HG03066 (cell line): ENCODE data around the gene F2RL3.

Experiments used
- ATAC-seq: cut with Tn5 transposase; IDR thresholded peaks from one replicate; pipeline ENCODE4 v1.9.1; 2021; ENCODE audit warnings: low read depth; ENCODE audit not compliant: unreplicated experiment

The F2RL3 gene

GRCh38 chr19:16888629-16889365 lies at the start of gene F2RL3:
F2RL3 (plus strand) TSS chr19:16888999; CDS start chr19:16889190, 191 bp downstream.
- ATAC-seq = no peak

- no peak for ATAC-seq
Measured at GRCh38 chr19:16841391-16841926, 47.3 kb upstream of the F2RL3 start.

- ATAC-seq = no peak
Measured at GRCh38 chr19:16846901-16847300, 41.9 kb upstream of the F2RL3 start.

- ATAC-seq = no peak
Measured at GRCh38 chr19:16847430-16847829, 41.4 kb upstream of the F2RL3 start.

GRCh38 chr19:16849168-16849567 lies 39.6 kb upstream of the F2RL3 start:
- ATAC-seq = no peak

- ATAC-seq = no peak
Measured at GRCh38 chr19:16850133-16850532, 38.7 kb upstream of the F2RL3 start.

DNA sequence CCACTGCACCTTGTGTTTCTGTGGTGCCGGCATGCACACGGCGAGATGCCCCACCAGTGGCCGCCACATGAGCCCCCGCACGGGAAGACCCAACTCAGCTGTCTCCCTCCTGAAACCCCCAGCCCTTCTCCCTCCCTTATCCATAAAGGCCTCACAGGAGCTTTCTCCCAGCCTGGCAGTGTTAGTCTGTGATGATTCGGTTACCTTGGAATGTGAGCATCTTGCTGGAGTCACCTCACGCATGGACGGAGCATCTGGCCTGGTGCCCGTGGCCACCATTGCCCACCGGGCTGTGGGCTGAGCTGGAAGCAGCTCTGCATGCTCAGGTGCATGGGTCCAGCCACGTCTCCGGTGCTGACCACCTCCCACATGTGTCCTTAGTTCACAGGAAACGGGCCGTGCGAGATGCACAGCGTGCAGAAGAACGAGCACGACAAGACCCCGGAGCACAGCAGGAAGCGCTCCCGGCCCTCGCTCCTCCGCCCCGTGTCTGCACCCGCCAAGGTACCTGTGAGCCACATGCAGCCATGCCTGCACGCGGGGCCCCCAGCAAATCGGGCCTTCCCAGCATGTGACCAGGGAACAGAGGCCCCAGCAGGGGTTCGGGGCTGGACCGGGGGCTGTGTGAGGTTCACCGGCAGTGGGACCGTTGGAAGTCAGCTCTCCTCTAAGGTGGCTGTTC lies 37.6 kb upstream of the F2RL3 start:
- ATAC-seq = no peak

DNA sequence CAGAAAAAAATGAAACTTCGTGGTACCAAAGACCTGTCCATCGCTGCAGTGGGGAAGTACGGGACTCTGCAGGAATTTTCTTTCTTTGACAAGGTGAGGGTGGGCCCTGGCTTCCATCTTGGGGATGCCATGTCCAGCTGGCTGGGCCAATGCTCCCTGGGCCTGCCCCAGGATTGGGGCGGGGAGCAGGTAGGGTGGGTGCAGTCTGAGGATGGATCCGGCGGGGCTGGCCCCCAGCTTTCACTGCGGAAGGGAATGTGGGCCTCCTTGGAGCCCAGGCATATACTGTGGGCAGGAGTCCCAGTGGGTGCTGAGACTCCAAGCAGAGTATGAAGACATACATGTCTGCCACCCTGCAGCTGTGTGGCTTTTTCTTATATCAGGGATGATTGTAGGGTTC lies 35.7 kb upstream of the F2RL3 start:
- no peak for ATAC-seq

GRCh38 chr19:16856091-16856490 lies 32.7 kb upstream of the F2RL3 start:
- ATAC-seq = no peak

DNA sequence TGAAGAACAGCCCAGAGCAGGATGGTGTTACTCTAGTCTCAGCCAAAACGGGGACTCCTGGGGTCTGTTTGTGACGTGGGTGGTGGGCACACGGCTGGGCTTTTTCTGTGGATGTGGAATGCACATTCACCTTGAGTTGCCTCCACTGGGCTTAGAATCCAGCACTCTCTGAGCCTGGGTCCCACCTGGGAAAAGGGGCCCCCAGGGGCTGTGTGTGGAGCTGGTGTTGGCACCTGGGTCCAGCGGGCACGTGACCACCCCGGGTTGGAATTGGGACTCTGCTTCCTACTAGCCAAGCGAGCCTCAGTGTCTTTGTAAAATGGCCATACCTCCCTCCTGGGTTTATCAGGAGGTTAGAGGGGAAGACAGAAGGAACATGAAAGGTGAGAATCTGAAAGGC lies 29.2 kb upstream of the F2RL3 start:
- no peak for ATAC-seq

DNA sequence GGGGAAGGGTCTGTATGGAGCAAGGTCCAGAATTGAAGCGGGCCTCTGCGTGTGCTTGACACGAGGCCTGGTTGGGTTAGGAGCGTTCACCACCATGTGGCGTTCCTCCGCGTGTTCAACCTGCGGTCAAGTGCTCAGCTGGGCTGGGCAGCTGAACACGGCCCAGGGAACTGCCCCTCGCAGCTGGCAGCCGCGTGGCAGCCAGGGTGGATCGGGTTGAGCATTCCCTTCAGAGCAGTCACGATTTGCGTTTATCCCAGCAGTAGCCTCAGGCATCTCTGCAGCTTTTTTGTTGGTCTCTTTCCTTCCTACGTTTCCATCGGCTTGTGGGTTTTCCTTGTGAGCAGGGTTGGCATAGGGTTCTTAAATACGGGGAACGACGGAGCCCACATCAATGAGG lies 28.7 kb upstream of the F2RL3 start:
- ATAC-seq = no peak

GRCh38 chr19:16861011-16861410 lies 27.8 kb upstream of the F2RL3 start:
- ATAC-seq = no peak

GRCh38 chr19:16861834-16862233 lies 27.0 kb upstream of the F2RL3 start:
- no peak for ATAC-seq

GRCh38 chr19:16862826-16863415 lies 25.9 kb upstream of the F2RL3 start:
- no peak for ATAC-seq

DNA sequence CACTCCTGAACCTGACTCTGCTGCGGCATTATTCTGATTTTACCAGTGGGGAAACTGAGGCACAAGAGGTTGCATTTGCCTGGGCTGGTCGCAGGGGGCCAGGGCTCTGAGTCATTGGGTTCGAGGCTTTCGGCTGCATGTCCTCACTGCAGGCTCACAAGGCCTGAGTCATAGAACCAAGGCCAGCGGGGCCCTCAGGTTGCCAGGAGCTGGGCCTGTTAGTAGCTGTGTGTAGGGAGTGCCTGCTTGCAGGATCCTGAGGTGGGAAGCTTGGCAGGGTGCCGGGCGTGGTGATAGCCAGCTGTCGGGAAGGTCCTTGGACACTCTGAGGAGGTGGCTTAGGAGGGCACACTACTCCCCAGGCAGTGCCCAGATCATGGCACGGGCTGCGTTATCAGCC lies 21.6 kb upstream of the F2RL3 start:
- ATAC-seq = no peak

- no peak for ATAC-seq
Measured at GRCh38 chr19:16868423-16869130, 20.2 kb upstream of the F2RL3 start.

DNA sequence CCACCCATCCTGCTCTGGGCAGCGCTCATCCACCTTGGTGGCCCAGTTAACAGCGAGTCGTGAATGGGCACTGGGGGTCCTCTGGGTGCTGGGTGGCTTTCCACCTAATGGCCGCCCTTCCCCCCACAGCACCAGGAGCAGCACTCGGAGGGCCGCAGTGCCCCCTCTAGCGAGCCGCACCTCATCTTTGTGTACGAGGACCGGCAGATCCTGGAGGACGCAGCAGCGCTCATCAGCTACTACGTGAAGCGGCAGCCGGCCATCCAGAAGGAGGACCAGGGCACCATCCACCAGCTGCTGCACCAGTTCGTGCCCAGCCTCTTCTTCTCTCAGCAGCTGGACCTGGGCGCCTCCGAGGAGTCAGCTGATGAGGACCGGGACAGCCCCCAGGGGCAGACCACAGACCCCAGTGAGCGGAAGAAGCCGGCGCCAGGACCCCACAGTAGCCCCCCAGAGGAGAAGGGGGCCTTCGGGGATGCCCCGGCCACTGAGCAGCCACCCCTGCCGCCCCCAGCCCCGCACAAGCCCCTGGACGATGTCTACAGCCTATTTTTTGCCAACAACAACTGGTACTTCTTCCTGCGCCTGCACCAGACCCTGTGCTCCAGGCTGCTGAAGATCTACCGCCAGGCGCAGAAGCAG lies 19.3 kb upstream of the F2RL3 start:
- ATAC-seq = no peak

- ATAC-seq = no peak
Measured at GRCh38 chr19:16871871-16872270, 16.9 kb upstream of the F2RL3 start.

DNA sequence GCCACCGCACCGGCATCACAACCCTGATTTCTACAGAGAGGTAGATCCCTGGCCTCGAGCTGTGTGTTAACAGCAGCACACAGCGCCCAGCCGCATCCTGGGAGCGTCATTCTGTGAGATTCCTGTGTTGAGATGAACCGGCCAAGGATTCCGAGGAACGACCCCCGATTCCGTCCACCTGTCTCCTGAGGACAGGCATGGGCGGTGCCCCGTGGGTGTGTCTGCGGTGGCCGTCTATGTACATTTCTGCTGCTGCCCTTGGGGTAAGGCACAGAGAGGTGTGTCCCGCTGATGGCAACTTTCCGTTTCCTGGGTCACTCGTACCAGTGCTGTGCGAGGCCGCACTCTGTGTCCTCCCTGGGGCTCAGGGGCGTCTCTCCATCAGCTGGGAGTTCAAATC lies 16.1 kb upstream of the F2RL3 start:
- ATAC-seq = no peak

- no peak for ATAC-seq
Measured at GRCh38 chr19:16873594-16873993, 15.2 kb upstream of the F2RL3 start.
